ENCODE data around the gene HDAC1.

GRCh38 chr1:32342704-32343103 lies 50.8 kb downstream of the HDAC1 start:
- no peak for TF ChIP-seq EZH2phosphoT487 (IDR thresholded peaks at IDR 0.05; ENCODE audit: borderline replicate concordance)
- TF ChIP-seq CTCF (conservative IDR thresholded peaks at IDR 0.05; ENCODE audit: low read length) = no peak
